ENCODE results near the gene CRIP3. TPM values are rescaled to one million over a fixed set of nuclear protein-coding genes. Genes with fewer than 3 reads are reported as not detected.
A peak's percentile ranks its signal among the peaks of the same experiment; 100 is the strongest.

Gene CRIP3
- total and polyA plus RNA-seq, 2 of the 13 experiments (the other 11 are each of a cell fraction or from before 2014, with no cell fraction given): 6.3 to 9.3 TPM

DNA sequence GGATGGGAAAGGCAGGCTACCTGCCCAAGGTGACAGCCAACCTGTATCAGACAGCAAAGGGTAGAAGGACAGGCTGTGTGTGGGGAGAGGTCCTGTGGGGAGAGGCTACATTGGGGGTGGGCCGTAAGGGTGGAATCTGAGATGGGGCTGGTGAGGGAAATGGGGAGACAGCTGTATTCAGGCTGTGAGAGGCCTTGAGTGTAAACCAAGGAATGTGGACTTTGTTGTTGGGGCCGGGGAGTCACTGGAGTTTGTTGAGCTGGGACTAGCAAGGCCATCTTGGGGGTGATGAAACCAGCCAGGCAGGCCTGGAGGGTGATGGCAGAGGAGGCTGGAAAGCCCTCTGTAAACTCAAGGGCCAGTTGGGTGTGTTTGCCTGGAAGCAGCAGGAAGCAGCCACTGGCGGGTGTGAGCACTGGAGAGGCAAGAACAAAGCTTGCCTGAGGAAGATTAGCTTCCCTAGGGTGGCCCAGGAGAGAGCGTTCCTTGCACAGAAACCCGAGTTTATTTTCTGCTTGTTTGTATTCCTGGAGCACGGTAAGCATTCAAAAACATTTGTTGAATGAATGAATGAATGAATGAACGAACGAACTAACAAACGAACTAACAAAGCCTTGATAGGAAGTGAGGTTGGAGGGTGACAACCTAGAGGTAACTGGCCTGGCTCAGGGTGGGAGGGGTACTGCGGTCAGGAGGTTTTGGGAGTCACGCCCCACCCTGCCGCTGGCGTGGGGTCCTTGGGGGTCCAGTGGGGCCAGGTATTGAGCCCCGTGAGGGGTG, 46.4 kb downstream of the CRIP3 start (continued):
- peak; percentile 63 for TF ChIP-seq PAXIP1 (CRISPR knock-in tag; conservative IDR thresholded peaks at IDR 0.05)
- TF ChIP-seq PTBP1 (IDR thresholded peaks at IDR 0.05; ENCODE audit: low read depth, low read length, poor library complexity, severe bottlenecking): no peak
- no peak for TF ChIP-seq NFYB (CRISPR knock-in tag; IDR thresholded peaks at IDR 0.05)
- peak; percentile 66; the same call in 1 of the 2 replicates for TF ChIP-seq CEBPB (IDR thresholded peaks at IDR 0.05; ENCODE audit: borderline replicate concordance, low read depth, low read length)
- TF ChIP-seq, protein P1, sequence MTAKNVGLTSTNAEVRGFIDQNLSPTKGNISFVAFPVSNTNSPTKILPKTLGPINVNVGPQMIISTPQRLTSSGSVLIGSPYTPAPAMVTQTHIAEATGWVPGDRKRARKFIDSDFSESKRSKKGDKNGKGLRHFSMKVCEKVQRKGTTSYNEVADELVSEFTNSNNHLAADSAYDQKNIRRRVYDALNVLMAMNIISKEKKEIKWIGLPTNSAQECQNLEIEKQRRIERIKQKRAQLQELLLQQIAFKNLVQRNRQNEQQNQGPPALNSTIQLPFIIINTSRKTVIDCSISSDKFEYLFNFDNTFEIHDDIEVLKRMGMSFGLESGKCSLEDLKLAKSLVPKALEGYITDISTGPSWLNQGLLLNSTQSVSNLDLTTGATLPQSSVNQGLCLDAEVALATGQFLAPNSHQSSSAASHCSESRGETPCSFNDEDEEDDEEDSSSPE (CRISPR knock-in tag; IDR thresholded peaks at IDR 0.05): 0 out of 2 replicates have a peak, but pooled peaks have one; percentile 27
- TF ChIP-seq ZNF350 (CRISPR knock-in tag; IDR thresholded peaks at IDR 0.05; ENCODE audit: borderline replicate concordance, low read depth): peak; percentile 19; the same call in 1 of the 2 replicates
- TF ChIP-seq ZNF451 (CRISPR knock-in tag; IDR thresholded peaks at IDR 0.05): no peak
- peak; percentile 33; the same call in 1 of the 2 replicates for TF ChIP-seq ZNF770 (CRISPR knock-in tag; IDR thresholded peaks at IDR 0.05)
- TF ChIP-seq, protein P2, sequence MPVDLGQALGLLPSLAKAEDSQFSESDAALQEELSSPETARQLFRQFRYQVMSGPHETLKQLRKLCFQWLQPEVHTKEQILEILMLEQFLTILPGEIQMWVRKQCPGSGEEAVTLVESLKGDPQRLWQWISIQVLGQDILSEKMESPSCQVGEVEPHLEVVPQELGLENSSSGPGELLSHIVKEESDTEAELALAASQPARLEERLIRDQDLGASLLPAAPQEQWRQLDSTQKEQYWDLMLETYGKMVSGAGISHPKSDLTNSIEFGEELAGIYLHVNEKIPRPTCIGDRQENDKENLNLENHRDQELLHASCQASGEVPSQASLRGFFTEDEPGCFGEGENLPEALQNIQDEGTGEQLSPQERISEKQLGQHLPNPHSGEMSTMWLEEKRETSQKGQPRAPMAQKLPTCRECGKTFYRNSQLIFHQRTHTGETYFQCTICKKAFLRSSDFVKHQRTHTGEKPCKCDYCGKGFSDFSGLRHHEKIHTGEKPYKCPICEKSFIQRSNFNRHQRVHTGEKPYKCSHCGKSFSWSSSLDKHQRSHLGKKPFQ (CRISPR knock-in tag; IDR thresholded peaks at IDR 0.05; ENCODE audit: insufficient replicate concordance): no peak
- 0 out of 2 replicates have a peak, but pooled peaks have one; percentile 70 for TF ChIP-seq ZNF598 (CRISPR knock-in tag; IDR thresholded peaks at IDR 0.05; ENCODE audit: borderline replicate concordance)
- peak; percentile 34; the same call in 1 of the 2 replicates for TF ChIP-seq ZFX (CRISPR knock-in tag; IDR thresholded peaks at IDR 0.05; ENCODE audit: low read depth)
- peak; percentile 34; the same call in 1 of the 2 replicates for TF ChIP-seq RXRA (CRISPR knock-in tag; IDR thresholded peaks at IDR 0.05)
- 0 out of 2 replicates have a peak, but pooled peaks have one; percentile 13 for TF ChIP-seq MLX (CRISPR knock-in tag; IDR thresholded peaks at IDR 0.05)
- TF ChIP-seq NFATC3 (CRISPR knock-in tag; IDR thresholded peaks at IDR 0.05): no peak
- TF ChIP-seq FOXC1 (CRISPR knock-in tag; IDR thresholded peaks at IDR 0.05; ENCODE audit: borderline replicate concordance): 0 out of 2 replicates have a peak, but pooled peaks have one; percentile 41
- no peak for TF ChIP-seq CHCHD3 (CRISPR knock-in tag; IDR thresholded peaks at IDR 0.05)
